ENCODE data around the gene TFIP11. TPM values are rescaled to one million over a fixed set of nuclear protein-coding genes. Genes with fewer than 3 reads are reported as not detected.
A peak's percentile ranks its signal among the peaks of the same experiment; 100 is the strongest.

The TFIP11 gene
- total and polyA plus RNA-seq, 4 donors: 14.3 to 31.7 (median 24.6) TPM

DNA sequence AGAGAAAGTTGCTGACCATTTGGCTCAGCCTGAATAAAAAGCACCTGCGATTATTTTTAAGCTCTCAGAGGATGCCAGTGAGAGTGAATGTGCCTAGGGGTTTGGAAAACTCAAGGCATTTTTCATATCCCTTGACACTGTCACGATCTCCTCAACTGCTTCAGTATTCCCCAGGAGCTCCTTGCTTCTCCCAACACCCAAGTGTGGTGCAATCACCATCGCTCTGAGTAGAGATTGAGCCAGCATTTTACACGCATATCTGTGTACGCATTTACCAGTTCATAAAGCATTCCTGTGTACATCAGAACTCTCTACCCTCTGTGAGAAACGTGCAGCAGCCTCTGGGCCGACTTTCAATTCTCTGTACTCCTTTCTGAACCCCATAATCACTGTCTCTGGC is 27.3 kb downstream of the TFIP11 start:
- no peak for TF ChIP-seq HNF4A (conservative IDR thresholded peaks at IDR 0.05)
- TF ChIP-seq, protein P1, sequence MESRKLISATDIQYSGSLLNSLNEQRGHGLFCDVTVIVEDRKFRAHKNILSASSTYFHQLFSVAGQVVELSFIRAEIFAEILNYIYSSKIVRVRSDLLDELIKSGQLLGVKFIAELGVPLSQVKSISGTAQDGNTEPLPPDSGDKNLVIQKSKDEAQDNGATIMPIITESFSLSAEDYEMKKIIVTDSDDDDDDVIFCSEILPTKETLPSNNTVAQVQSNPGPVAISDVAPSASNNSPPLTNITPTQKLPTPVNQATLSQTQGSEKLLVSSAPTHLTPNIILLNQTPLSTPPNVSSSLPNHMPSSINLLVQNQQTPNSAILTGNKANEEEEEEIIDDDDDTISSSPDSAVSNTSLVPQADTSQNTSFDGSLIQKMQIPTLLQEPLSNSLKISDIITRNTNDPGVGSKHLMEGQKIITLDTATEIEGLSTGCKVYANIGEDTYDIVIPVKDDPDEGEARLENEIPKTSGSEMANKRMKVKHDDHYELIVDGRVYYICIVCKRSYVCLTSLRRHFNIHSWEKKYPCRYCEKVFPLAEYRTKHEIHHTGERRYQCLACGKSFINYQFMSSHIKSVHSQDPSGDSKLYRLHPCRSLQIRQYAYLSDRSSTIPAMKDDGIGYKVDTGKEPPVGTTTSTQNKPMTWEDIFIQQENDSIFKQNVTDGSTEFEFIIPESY (IDR thresholded peaks at IDR 0.05): no peak
- TF ChIP-seq HNF4G (IDR thresholded peaks at IDR 0.05): no peak
- no peak for TF ChIP-seq RAD21 (IDR thresholded peaks at IDR 0.05)
- TF ChIP-seq, protein P2, sequence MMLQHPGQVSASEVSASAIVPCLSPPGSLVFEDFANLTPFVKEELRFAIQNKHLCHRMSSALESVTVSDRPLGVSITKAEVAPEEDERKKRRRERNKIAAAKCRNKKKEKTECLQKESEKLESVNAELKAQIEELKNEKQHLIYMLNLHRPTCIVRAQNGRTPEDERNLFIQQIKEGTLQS (IDR thresholded peaks at IDR 0.05): no peak
- no peak for TF ChIP-seq SP1 (IDR thresholded peaks at IDR 0.05)
- TF ChIP-seq NR2F2 (IDR thresholded peaks at IDR 0.05): no peak
- no peak for TF ChIP-seq YY1 (IDR thresholded peaks at IDR 0.05)
- no peak for TF ChIP-seq FOXA2 (IDR thresholded peaks at IDR 0.05)
- no peak for TF ChIP-seq GABPA (IDR thresholded peaks at IDR 0.05 in 1 of 2, conservative IDR thresholded peaks at IDR 0.05 in 1 of 2)
- TF ChIP-seq, protein P3, sequence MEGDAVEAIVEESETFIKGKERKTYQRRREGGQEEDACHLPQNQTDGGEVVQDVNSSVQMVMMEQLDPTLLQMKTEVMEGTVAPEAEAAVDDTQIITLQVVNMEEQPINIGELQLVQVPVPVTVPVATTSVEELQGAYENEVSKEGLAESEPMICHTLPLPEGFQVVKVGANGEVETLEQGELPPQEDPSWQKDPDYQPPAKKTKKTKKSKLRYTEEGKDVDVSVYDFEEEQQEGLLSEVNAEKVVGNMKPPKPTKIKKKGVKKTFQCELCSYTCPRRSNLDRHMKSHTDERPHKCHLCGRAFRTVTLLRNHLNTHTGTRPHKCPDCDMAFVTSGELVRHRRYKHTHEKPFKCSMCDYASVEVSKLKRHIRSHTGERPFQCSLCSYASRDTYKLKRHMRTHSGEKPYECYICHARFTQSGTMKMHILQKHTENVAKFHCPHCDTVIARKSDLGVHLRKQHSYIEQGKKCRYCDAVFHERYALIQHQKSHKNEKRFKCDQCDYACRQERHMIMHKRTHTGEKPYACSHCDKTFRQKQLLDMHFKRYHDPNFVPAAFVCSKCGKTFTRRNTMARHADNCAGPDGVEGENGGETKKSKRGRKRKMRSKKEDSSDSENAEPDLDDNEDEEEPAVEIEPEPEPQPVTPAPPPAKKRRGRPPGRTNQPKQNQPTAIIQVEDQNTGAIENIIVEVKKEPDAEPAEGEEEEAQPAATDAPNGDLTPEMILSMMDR (IDR thresholded peaks at IDR 0.05; ENCODE audit: low read depth, low read length, missing input control): no peak
- TF ChIP-seq RXRA (IDR thresholded peaks at IDR 0.05): no peak
- no peak for TF ChIP-seq TAF1 (conservative IDR thresholded peaks at IDR 0.05)
- no peak for TF ChIP-seq JUND (IDR thresholded peaks at IDR 0.05)
- TF ChIP-seq FOXA1 (IDR thresholded peaks at IDR 0.05): no peak
- TF ChIP-seq, protein P4, sequence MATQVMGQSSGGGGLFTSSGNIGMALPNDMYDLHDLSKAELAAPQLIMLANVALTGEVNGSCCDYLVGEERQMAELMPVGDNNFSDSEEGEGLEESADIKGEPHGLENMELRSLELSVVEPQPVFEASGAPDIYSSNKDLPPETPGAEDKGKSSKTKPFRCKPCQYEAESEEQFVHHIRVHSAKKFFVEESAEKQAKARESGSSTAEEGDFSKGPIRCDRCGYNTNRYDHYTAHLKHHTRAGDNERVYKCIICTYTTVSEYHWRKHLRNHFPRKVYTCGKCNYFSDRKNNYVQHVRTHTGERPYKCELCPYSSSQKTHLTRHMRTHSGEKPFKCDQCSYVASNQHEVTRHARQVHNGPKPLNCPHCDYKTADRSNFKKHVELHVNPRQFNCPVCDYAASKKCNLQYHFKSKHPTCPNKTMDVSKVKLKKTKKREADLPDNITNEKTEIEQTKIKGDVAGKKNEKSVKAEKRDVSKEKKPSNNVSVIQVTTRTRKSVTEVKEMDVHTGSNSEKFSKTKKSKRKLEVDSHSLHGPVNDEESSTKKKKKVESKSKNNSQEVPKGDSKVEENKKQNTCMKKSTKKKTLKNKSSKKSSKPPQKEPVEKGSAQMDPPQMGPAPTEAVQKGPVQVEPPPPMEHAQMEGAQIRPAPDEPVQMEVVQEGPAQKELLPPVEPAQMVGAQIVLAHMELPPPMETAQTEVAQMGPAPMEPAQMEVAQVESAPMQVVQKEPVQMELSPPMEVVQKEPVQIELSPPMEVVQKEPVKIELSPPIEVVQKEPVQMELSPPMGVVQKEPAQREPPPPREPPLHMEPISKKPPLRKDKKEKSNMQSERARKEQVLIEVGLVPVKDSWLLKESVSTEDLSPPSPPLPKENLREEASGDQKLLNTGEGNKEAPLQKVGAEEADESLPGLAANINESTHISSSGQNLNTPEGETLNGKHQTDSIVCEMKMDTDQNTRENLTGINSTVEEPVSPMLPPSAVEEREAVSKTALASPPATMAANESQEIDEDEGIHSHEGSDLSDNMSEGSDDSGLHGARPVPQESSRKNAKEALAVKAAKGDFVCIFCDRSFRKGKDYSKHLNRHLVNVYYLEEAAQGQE (IDR thresholded peaks at IDR 0.05): no peak
- DNase-seq (ENCODE audit: low spot score): no peak
- Histone ChIP-seq H3K9ac (ENCODE audit: low read depth in 1 of 2, low read length in 2 of 2) (peak overlapping the region in 1 of 2 donors; percentile 32), H3K36me3 (ENCODE audit: control insufficient read depth in 4 of 4, insufficient read depth in 3 of 4, low read depth in 1 of 4, low read length in 3 of 4) (peaks cover 0 to 19% (median 17%) of the 10 kb centered on the region in 4 donors), H3K27ac (ENCODE audit: low read depth in 1 of 2, low read length in 2 of 2) (peak overlapping the region in 1 of 2 donors; percentile 10), H3K9me3 (ENCODE audit: control insufficient read depth in 4 of 4, low read length in 3 of 4) (no peaks in the 10 kb centered on the region), H3K27me3 (ENCODE audit: control insufficient read depth in 4 of 4, insufficient read depth in 4 of 4, low read length in 3 of 4) (no peaks in the 10 kb centered on the region), H3K4me3 (ENCODE audit: low read depth in 1 of 3, low read length in 3 of 3) (no peak overlapping the region), H3K4me1 (ENCODE audit: control insufficient read depth in 4 of 4, insufficient read depth in 4 of 4, low read length in 3 of 4) (peaks cover 0 to 46% (median 41%) of the 10 kb centered on the region in 4 donors)
- 52% methylated on average over 7 of the region's 7 CpGs for WGBS

DNA sequence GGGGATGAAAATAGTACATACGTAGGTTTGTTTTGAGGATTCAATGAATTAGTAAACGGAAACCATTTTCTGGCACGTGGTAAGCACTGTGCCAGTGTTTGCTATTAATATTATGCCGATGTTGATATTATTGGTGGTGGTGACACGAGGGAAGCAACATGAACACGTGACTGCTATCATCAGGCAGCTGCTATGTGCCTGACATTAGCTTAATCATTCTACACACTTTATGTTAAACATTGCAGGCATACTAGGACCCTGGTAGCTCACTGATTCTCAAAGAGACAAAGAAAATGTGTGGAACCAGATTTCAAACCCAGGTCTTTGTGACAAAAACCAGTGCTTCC is 27.9 kb downstream of the TFIP11 start:
- peaks cover under 1 to 53% (median 48%) of the 10 kb centered on the region in 4 donors for H3K4me1 ChIP-seq (ENCODE audit: control insufficient read depth in 4 of 4, insufficient read depth in 4 of 4, low read length in 3 of 4)
- DNase-seq (ENCODE audit: low spot score): no peak
- TF ChIP-seq, protein P3 (IDR thresholded peaks at IDR 0.05; ENCODE audit: low read depth, low read length, missing input control): no peak
- TF ChIP-seq RXRA (IDR thresholded peaks at IDR 0.05) (no peak), NR2F2 (IDR thresholded peaks at IDR 0.05) (no peak), HNF4A (conservative IDR thresholded peaks at IDR 0.05) (no peak), YY1 (IDR thresholded peaks at IDR 0.05) (no peak), EGR1 (IDR thresholded peaks at IDR 0.05; ENCODE audit: low read depth in 2 of 2) (no peak), FOXA1 (IDR thresholded peaks at IDR 0.05) (no peak)
- TF ChIP-seq, protein P4 (IDR thresholded peaks at IDR 0.05): no peak

More for the DNA sequence above, 27.9 kb downstream of the TFIP11 start:
- no peaks in the 10 kb centered on the region for H3K27me3 ChIP-seq (ENCODE audit: control insufficient read depth in 4 of 4, insufficient read depth in 4 of 4, low read length in 3 of 4)
- peak overlapping the region; percentile 87 to 100 (median 88) for H3K4me3 ChIP-seq (ENCODE audit: low read depth in 1 of 3, low read length in 3 of 3)
- peak overlapping the region; percentile 92 to 93 for H3K9ac ChIP-seq (ENCODE audit: low read depth in 1 of 2, low read length in 2 of 2)
- peak overlapping the region; percentile 82 to 93 for H3K27ac ChIP-seq (ENCODE audit: low read depth in 1 of 2, low read length in 2 of 2)
- H3K36me3 ChIP-seq (ENCODE audit: control insufficient read depth in 4 of 4, insufficient read depth in 3 of 4, low read depth in 1 of 4, low read length in 3 of 4): peaks cover 0 to 12% (median 10%) of the 10 kb centered on the region in 4 donors
- no peaks in the 10 kb centered on the region for H3K9me3 ChIP-seq (ENCODE audit: control insufficient read depth in 4 of 4, low read length in 3 of 4)
- 9% methylated on average over 6 of the region's 6 CpGs for WGBS

All from liver (tissue), 9 donors.